WTC11 (cell line): Measurements from ENCODE around the gene SOX5. TPM values are rescaled to one million over a fixed set of nuclear protein-coding genes. Genes with fewer than 3 reads are reported as not detected.

Experiments used
- ATAC-seq: fragments of 200-7000 bp; cut with Tn5 transposase; 2 replicates; pipeline ENCODE4 v1.10.0; 2021; ENCODE audit warnings: mild to moderate bottlenecking, moderate library complexity
- CTCF ChIA-PET: fragments of 300-600 bp; sonication (Branson Sonifier 250); formaldehyde crosslinking; loops from one replicate; lab custom pipeline; 2021; ENCODE audit warnings: antibody characterized with exemption; lab: Charles Lee
- POLR2A ChIA-PET: fragments of 350-600 bp; sonication (Branson Sonifier 250); formaldehyde crosslinking; loops from one replicate; lab custom pipeline; 2021; ENCODE audit warnings: antibody characterized with exemption; lab: Charles Lee
- DNase-seq: peaks from one replicate; pipeline ENCODE4 v3.0.0; 2021; ENCODE audit warnings: low spot score
- H3K27ac Mint-ChIP-seq: 2 replicates; pipeline ENCODE4 v1.8.0; 2021; ENCODE audit warnings: mixed read lengths
- H3K27me3 Mint-ChIP-seq: 2 replicates; pipeline ENCODE4 v1.8.0; 2021; ENCODE audit warnings: low read depth, mild to moderate bottlenecking, moderate library complexity, mixed read lengths
- H3K36me3 Mint-ChIP-seq: 2 replicates; pipeline ENCODE4 v1.8.0; 2021; ENCODE audit warnings: mixed read lengths
- H3K4me1 Mint-ChIP-seq: 2 replicates; pipeline ENCODE4 v1.8.0; 2022; ENCODE audit warnings: mixed read lengths
- H3K4me3 Mint-ChIP-seq: 2 replicates; pipeline ENCODE4 v1.8.0; 2021; ENCODE audit warnings: mild to moderate bottlenecking, moderate library complexity, mixed read lengths
- H3K9me3 Mint-ChIP-seq: 2 replicates; pipeline ENCODE4 v1.8.0; 2021; ENCODE audit warnings: mixed read lengths
- ATF6 ChIP-seq: sonication (generic); formaldehyde crosslinking; IDR thresholded peaks from 2 replicates; pipeline ENCODE4 v1.8.1; 2023; ENCODE audit warnings: mild to moderate bottlenecking, missing genetic modification reagents
- CBFB ChIP-seq: sonication (generic); formaldehyde crosslinking; IDR thresholded peaks from 2 replicates; pipeline ENCODE4 v1.8.1; 2022; ENCODE audit warnings: mild to moderate bottlenecking, low read depth, missing genetic modification reagents
- CREM ChIP-seq: sonication (generic); formaldehyde crosslinking; IDR thresholded peaks from 2 replicates; pipeline ENCODE4 v1.8.1; 2022; ENCODE audit warnings: mild to moderate bottlenecking, missing genetic modification reagents, moderate library complexity
- E2F4 ChIP-seq: sonication (generic); formaldehyde crosslinking; IDR thresholded peaks from 2 replicates; pipeline ENCODE4 v1.8.1; 2022; ENCODE audit warnings: low read depth, mild to moderate bottlenecking, moderate library complexity, missing genetic modification reagents, borderline replicate concordance
- E2F5 ChIP-seq: sonication (generic); formaldehyde crosslinking; IDR thresholded peaks from 2 replicates; pipeline ENCODE4 v1.8.1; 2022; ENCODE audit warnings: mild to moderate bottlenecking, moderate library complexity, missing genetic modification reagents
- EMX1 ChIP-seq: fragments of 250-450 bp; sonication (Bioruptor Pico); IDR thresholded peaks from 2 replicates; pipeline ENCODE4 v1.8.0; 2021; ENCODE audit warnings: mild to moderate bottlenecking
- ESRRA ChIP-seq: sonication (generic); formaldehyde crosslinking; IDR thresholded peaks from 2 replicates; pipeline ENCODE4 v1.8.1; 2022; ENCODE audit warnings: mild to moderate bottlenecking, missing genetic modification reagents, borderline replicate concordance
- FOXK1 ChIP-seq: sonication (generic); formaldehyde crosslinking; IDR thresholded peaks from 2 replicates; pipeline ENCODE4 v1.8.0; 2022; ENCODE audit warnings: mild to moderate bottlenecking, moderate library complexity, missing genetic modification reagents
- GTF2I ChIP-seq: fragments of 250-450 bp; sonication (Bioruptor Pico); conservative IDR thresholded peaks from 2 replicates; pipeline ENCODE4 v1.4.0; 2021; ENCODE audit warnings: mild to moderate bottlenecking
- IRF2 ChIP-seq: sonication (generic); formaldehyde crosslinking; IDR thresholded peaks from 2 replicates; pipeline ENCODE4 v1.8.0; 2022; ENCODE audit warnings: low read depth, missing genetic modification reagents, borderline replicate concordance
- JUN ChIP-seq: sonication (generic); formaldehyde crosslinking; IDR thresholded peaks from 2 replicates; pipeline ENCODE4 v1.8.0; 2023; ENCODE audit warnings: mild to moderate bottlenecking, missing genetic modification reagents
- MAX ChIP-seq: sonication (generic); formaldehyde crosslinking; IDR thresholded peaks from 2 replicates; pipeline ENCODE4 v1.8.0; 2022; ENCODE audit warnings: mild to moderate bottlenecking, missing genetic modification reagents
- NFE2L1 ChIP-seq: sonication (generic); formaldehyde crosslinking; IDR thresholded peaks from 2 replicates; pipeline ENCODE4 v1.8.1; 2023; ENCODE audit warnings: missing genetic modification reagents
- NR2C2 ChIP-seq: sonication (generic); formaldehyde crosslinking; IDR thresholded peaks from 2 replicates; pipeline ENCODE4 v1.8.0; 2022; ENCODE audit warnings: mild to moderate bottlenecking, missing genetic modification reagents
- SMAD3 ChIP-seq: sonication (generic); formaldehyde crosslinking; IDR thresholded peaks from 2 replicates; pipeline ENCODE4 v1.8.0; 2022; ENCODE audit warnings: missing genetic modification reagents, mild to moderate bottlenecking, borderline replicate concordance
- SMAD4 ChIP-seq: sonication (generic); formaldehyde crosslinking; IDR thresholded peaks from 2 replicates; pipeline ENCODE4 v1.8.0; 2022; ENCODE audit warnings: mild to moderate bottlenecking, missing genetic modification reagents
- SOX15 ChIP-seq: fragments of 250-450 bp; sonication (Bioruptor Pico); IDR thresholded peaks from 2 replicates; pipeline ENCODE4 v1.9.0; 2021; ENCODE audit warnings: mild to moderate bottlenecking
- TEAD1 ChIP-seq: sonication (generic); formaldehyde crosslinking; IDR thresholded peaks from 2 replicates; pipeline ENCODE4 v1.8.0; 2022; ENCODE audit warnings: mild to moderate bottlenecking, missing genetic modification reagents
- ZNF138 ChIP-seq: sonication (generic); formaldehyde crosslinking; conservative IDR thresholded peaks from 2 replicates; pipeline ENCODE4 v1.8.1; 2022; ENCODE audit warnings: mild to moderate bottlenecking, moderate library complexity, missing genetic modification reagents
- ZNF219 ChIP-seq: sonication (generic); formaldehyde crosslinking; IDR thresholded peaks from 2 replicates; pipeline ENCODE4 v1.8.0; 2023; ENCODE audit warnings: missing genetic modification reagents, mild to moderate bottlenecking, borderline replicate concordance
- ZNF232 ChIP-seq: sonication (generic); formaldehyde crosslinking; IDR thresholded peaks from 2 replicates; pipeline ENCODE4 v1.8.0; 2022; ENCODE audit warnings: mild to moderate bottlenecking, missing genetic modification reagents
- ZNF281 ChIP-seq: sonication (generic); formaldehyde crosslinking; IDR thresholded peaks from 2 replicates; pipeline ENCODE4 v1.8.0; 2023; ENCODE audit warnings: mild to moderate bottlenecking, missing genetic modification reagents
- ZNF317 ChIP-seq: sonication (generic); formaldehyde crosslinking; IDR thresholded peaks from 2 replicates; pipeline ENCODE4 v1.8.1; 2023; ENCODE audit warnings: low read depth, mild to moderate bottlenecking, moderate library complexity, missing genetic modification reagents, borderline replicate concordance
- ZNF671 ChIP-seq: fragments of 250-450 bp; sonication (Bioruptor Pico); IDR thresholded peaks from 2 replicates; pipeline ENCODE4 v1.8.0; 2021; ENCODE audit warnings: mild to moderate bottlenecking
- ZSCAN18 ChIP-seq: fragments of 250-450 bp; sonication (Bioruptor Pico); IDR thresholded peaks from 2 replicates; pipeline ENCODE4 v2.1.2; 2022; ENCODE audit warnings: mild to moderate bottlenecking, moderate library complexity
- total RNA-seq: library from RNA; stranded (reverse); gene quantifications from 3 replicates; pipeline ENCODE4 v1.2.3, GENCODE V29; 2021

SOX5 gene
- total RNA-seq, 1 experiment from 2014 or later: 2.3 TPM

GRCh38 chr12:23729359-23729758 is 220.1 kb downstream of the SOX5 start (continued):
- no peak for TF ChIP-seq ZNF281 (CRISPR knock-in tag)
- no peak for TF ChIP-seq EMX1 (CRISPR knock-in tag)
- no peak for TF ChIP-seq SMAD3
- no peak for TF ChIP-seq SMAD4 (CRISPR knock-in tag)
- TF ChIP-seq ZNF219 (CRISPR knock-in tag): no peak
- TF ChIP-seq MAX (CRISPR knock-in tag): no peak
- no peak for TF ChIP-seq ZNF232 (CRISPR knock-in tag)
- TF ChIP-seq E2F5: no peak
- TF ChIP-seq GTF2I (CRISPR knock-in tag): no peak
- TF ChIP-seq ZNF671 (CRISPR knock-in tag): no peak
- no peak for TF ChIP-seq ESRRA (CRISPR knock-in tag)
- no peak for TF ChIP-seq CREM (CRISPR knock-in tag)

GRCh38 chr12:23726646-23727045 is 222.8 kb downstream of the SOX5 start:
- no peak for DNase-seq
- no peak overlapping the region for H3K27ac Mint-ChIP-seq
- H3K27me3 Mint-ChIP-seq: no peaks in the 10 kb centered on the region
- ChIA-PET CTCF (no interaction called here), POLR2A (no interaction called here)
- no peak overlapping the region for H3K4me3 Mint-ChIP-seq
- 0 out of 2 replicates have a peak, but pooled peaks cover 3% of the 10 kb centered on the region for H3K4me1 Mint-ChIP-seq
- ATAC-seq: no peak
- H3K9me3 Mint-ChIP-seq: peaks cover 9% of the 10 kb centered on the region
- TF ChIP-seq ZNF138 (no peak), TEAD1 (CRISPR knock-in tag) (no peak), NFE2L1 (CRISPR knock-in tag) (no peak), JUN (no peak), FOXK1 (CRISPR knock-in tag) (no peak), ESRRA (CRISPR knock-in tag) (no peak), ZNF317 (CRISPR knock-in tag) (no peak), NR2C2 (CRISPR knock-in tag) (no peak), CBFB (CRISPR knock-in tag) (no peak), ATF6 (CRISPR knock-in tag) (no peak), ZSCAN18 (no peak), E2F4 (no peak), IRF2 (CRISPR knock-in tag) (no peak), SOX15 (CRISPR knock-in tag) (no peak)
- TF ChIP-seq, all 79 proteins: peak for 0
- H3K36me3 Mint-ChIP-seq: no peaks in the 10 kb centered on the region
